ENCODE results near the gene BNIP5.

Gene BNIP5

DNA sequence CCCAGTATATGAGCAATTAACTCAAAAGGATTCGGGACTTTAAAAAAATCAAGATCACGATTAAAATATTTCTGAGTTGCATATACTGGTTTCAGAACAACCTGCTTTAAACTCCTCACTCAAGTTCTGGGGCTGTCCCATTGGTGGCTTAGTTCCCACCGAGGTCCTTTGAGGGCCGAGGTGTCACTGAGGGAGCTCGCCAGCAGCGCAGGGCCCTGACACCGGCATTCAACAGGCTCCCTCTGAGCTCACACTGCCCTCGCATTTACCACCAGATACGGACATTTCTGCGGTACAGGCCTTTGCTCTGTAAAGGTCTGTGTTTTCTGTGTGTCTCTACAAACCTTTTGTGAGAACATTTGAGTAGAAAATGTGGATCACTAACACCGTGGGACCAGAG, 24.4 kb upstream of the BNIP5 start:
- H3K4me3 ChIP-seq (ENCODE audit: low read depth, low read length) = no peak overlapping the region
- DNase-seq (ENCODE audit: low read depth, low spot score) = no peak
- in situ Hi-C loops (cut with HindIII; ENCODE audit: low sequenced_read_pairs) = no loop called here
- TF ChIP-seq, protein P1, sequence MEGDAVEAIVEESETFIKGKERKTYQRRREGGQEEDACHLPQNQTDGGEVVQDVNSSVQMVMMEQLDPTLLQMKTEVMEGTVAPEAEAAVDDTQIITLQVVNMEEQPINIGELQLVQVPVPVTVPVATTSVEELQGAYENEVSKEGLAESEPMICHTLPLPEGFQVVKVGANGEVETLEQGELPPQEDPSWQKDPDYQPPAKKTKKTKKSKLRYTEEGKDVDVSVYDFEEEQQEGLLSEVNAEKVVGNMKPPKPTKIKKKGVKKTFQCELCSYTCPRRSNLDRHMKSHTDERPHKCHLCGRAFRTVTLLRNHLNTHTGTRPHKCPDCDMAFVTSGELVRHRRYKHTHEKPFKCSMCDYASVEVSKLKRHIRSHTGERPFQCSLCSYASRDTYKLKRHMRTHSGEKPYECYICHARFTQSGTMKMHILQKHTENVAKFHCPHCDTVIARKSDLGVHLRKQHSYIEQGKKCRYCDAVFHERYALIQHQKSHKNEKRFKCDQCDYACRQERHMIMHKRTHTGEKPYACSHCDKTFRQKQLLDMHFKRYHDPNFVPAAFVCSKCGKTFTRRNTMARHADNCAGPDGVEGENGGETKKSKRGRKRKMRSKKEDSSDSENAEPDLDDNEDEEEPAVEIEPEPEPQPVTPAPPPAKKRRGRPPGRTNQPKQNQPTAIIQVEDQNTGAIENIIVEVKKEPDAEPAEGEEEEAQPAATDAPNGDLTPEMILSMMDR (IDR thresholded peaks at IDR 0.05; ENCODE audit: low read depth, low read length) = no peak

DNA sequence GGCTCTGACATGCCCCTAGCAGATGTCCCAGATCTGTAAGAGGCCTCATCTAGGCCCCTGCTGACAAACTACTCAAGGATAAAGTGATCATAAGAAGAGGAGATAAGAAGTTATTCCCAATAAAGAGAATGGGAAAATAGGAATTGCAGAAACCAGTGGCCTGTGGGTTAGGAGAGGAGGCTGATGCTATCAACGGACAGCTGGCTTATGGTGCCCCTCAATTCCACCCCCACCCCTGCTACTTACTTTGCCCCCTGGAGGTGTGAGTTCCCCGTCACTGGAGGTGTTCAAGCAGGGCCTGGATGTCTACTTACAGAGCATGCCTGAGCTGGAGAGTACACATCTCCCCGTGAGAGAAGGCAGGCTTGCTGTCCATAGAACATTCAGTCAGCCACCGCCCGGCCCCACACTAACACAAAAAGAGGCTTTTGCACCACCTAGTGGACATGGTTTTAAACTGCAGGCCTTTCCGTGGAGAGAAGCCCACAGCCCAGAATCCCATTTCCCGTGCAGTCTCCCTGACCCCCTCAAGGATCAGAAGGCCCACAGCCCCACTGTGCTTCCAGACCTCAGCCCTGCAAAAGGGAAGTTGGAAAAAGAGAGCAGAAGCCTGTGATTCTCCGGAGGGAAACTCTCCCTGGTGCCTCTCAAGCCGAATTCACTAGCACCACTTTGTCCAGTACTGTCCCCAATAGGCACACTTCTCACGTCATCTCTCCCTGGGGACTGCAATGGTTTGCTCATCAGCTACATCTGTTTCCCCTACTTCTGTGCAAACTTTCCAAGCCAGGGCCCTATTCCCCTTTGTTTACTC, 23.8 kb upstream of the BNIP5 start:
- in situ Hi-C loops (cut with HindIII; ENCODE audit: low sequenced_read_pairs) = no loop called here
- peak; percentile 64 for DNase-seq (ENCODE audit: low read depth, low spot score)
- H3K4me3 ChIP-seq (ENCODE audit: low read depth, low read length) = no peak overlapping the region
- TF ChIP-seq, protein P1 (IDR thresholded peaks at IDR 0.05; ENCODE audit: low read depth, low read length) = peak; percentile 87

DNA sequence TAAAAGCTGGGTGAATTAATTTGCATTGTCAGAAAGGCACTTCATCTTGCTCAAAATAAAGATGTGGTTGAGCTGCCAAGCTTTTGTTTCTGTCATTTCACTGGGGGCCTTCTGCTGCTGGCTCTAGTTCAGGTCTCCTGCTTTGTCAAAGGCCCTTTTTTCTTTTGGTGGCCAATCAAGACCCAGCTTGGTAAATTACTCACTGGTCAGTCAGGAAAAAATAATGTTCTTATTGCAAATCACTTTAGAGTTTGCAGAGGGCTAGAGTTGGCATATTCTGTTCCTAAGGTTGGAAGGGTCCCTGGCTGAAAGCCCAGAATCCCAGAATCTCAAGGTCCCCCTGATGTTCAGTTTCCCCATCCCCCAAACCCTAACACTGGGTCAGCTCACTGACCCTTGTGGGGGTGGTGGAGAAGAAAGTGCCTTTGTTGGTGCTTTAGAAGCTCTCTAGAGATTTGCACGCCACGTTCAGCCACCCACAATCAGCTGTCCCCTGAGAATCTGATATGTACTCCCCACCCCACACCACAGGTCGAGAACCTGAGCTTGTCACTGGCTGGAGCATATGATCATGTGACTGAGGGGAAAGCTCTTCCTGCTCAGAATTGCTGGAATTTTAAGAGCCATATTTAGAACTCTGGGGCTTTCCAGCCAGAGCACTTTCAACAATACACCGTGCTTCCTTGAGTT, 21.7 kb upstream of the BNIP5 start:
- TF ChIP-seq, protein P1 (IDR thresholded peaks at IDR 0.05; ENCODE audit: low read depth, low read length) = no peak
- no peak for DNase-seq (ENCODE audit: low read depth, low spot score)
- in situ Hi-C loops (cut with HindIII; ENCODE audit: low sequenced_read_pairs) = no loop called here

DNA sequence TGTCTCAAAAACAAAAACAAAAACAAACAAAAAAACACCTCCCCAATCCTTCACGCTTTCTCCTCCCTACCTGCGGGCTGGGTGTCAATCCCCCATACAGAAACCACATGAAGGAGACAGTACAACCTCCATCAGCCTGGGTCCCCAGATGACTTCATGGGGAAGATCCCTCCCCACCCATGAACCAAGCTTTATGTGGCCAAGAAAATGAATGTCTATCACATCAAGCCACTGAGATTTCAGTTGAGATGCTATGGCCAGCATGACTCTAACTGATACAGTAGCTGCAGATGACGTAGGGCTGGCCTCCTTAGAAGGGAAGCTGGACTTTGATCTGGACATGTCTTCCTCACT, 21.2 kb upstream of the BNIP5 start:
- in situ Hi-C loops (cut with HindIII; ENCODE audit: low sequenced_read_pairs) = no loop called here
- TF ChIP-seq, protein P1 (IDR thresholded peaks at IDR 0.05; ENCODE audit: low read depth, low read length) = no peak
- no peak overlapping the region for H3K4me3 ChIP-seq (ENCODE audit: low read depth, low read length)
- no peak for DNase-seq (ENCODE audit: low read depth, low spot score)

More for the DNA sequence above, 21.7 kb upstream of the BNIP5 start:
- no peak overlapping the region for H3K4me3 ChIP-seq (ENCODE audit: low read depth, low read length)

DNA sequence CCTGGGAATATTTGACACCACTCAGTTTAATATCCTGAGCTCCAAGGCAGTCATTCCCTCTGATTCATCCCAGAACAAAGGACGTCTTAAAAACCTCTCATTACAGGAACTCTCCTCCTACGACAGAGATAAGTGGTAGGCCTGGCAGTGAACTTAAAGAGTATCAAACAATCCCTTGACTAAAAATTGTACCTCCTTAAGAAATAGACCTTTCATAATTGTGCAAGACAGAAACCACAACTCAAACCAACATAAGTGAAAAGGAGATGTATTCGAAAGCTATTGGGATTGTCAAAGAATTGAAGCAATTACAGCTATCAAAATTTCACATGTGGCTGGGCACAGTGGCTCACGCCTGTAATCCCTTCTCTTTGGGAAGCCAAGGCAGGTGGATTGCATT, 19.1 kb upstream of the BNIP5 start:
- TF ChIP-seq, protein P1 (IDR thresholded peaks at IDR 0.05; ENCODE audit: low read depth, low read length) = no peak
- no peak for DNase-seq (ENCODE audit: low read depth, low spot score)
- H3K4me3 ChIP-seq (ENCODE audit: low read depth, low read length) = no peak overlapping the region
- in situ Hi-C loops (cut with HindIII; ENCODE audit: low sequenced_read_pairs) = no loop called here

DNA sequence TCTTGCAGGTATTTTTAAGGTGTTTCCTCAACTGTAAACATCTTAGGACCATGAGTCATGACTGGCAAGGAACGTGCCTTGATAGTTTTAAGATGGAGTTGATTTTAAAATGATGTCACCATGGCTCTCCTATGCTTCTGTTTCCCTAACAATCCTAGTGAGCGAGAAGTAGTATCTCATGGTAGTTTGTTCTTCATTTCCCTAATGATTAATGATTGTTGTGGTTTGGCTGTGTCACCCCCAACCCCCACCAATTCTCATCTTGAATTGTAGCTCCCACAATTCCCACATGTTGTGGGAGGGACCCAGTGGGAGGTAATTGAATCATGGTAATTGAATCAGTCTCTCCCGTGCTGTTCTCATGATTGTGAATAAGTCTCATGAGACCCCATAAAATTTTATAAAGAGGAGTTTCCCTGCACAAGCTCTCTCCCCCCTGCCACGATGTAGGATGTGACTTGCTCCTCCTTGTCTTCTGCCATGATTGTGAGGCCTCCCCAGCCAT, 16.8 kb upstream of the BNIP5 start:
- H3K4me3 ChIP-seq (ENCODE audit: low read depth, low read length) = no peak overlapping the region
- peak; percentile 58 for DNase-seq (ENCODE audit: low read depth, low spot score)
- in situ Hi-C loops (cut with HindIII; ENCODE audit: low sequenced_read_pairs) = no loop called here
- TF ChIP-seq, protein P1 (IDR thresholded peaks at IDR 0.05; ENCODE audit: low read depth, low read length) = no peak

Measured in astrocyte of the spinal cord (primary cell).